HepG2 (cell line): ENCODE measurements around the gene SPTBN2. TPM values are rescaled to one million over a fixed set of nuclear protein-coding genes. Genes with fewer than 3 reads are reported as not detected.

ENCODE experiments used
- ATM ChIP-seq: fragments of 450-650 bp; IDR thresholded peaks from 2 replicates; pipeline ENCODE4 v1.7.1; 2017; ENCODE audit warnings: mild to moderate bottlenecking, borderline replicate concordance
- CBX5 ChIP-seq: sonication (generic); formaldehyde crosslinking; IDR thresholded peaks from 2 replicates; pipeline ENCODE4 v1.4.0; 2020; ENCODE audit warnings: missing genetic modification reagents, borderline replicate concordance
- CENPBD1 ChIP-seq: sonication (generic); formaldehyde crosslinking; IDR thresholded peaks from 2 replicates; pipeline ENCODE4 v1.8.0; 2022; ENCODE audit warnings: missing genetic modification reagents, low read depth, mild to moderate bottlenecking, borderline replicate concordance
- DMAP1 ChIP-seq: IDR thresholded peaks from 2 replicates; pipeline ENCODE4 v1.6.1; 2016
- E2F1 ChIP-seq: sonication (generic); formaldehyde crosslinking; IDR thresholded peaks from 2 replicates; pipeline ENCODE4 v1.5.0; 2020; ENCODE audit warnings: missing genetic modification reagents
- ELK4 ChIP-seq: sonication (generic); formaldehyde crosslinking; IDR thresholded peaks from 2 replicates; pipeline ENCODE4 v1.9.0; 2021; ENCODE audit warnings: missing genetic modification reagents, borderline replicate concordance
- EZH2 ChIP-seq: conservative IDR thresholded peaks from 2 replicates; pipeline ENCODE4 v1.6.1; 2012; ENCODE audit warnings: mild to moderate bottlenecking, low read depth, low read length, moderate library complexity
- FOXC1 ChIP-seq: sonication (generic); formaldehyde crosslinking; IDR thresholded peaks from 2 replicates; pipeline ENCODE4 v1.8.0; 2022; ENCODE audit warnings: mild to moderate bottlenecking, missing genetic modification reagents, borderline replicate concordance
- FOXP1 ChIP-seq, 2 experiments: fragments of 450-650 bp in 1 of 2; IDR thresholded peaks; 2 replicates each; pipeline ENCODE4 v1.6.1; 2017 to 2018; ENCODE audit warnings: antibody characterized with exemption in 1 of 2
- HDAC6 ChIP-seq: fragments of 200-600 bp; sonication (generic); IDR thresholded peaks from 2 replicates; pipeline ENCODE4 v1.7.0; 2017; ENCODE audit warnings: mild to moderate bottlenecking, antibody characterized with exemption, low read length, low read depth
- HMGA1 ChIP-seq: sonication (generic); formaldehyde crosslinking; conservative IDR thresholded peaks from 2 replicates; pipeline ENCODE4 v1.4.0; 2020; ENCODE audit warnings: missing genetic modification reagents
- KDM3A ChIP-seq: IDR thresholded peaks from 2 replicates; pipeline ENCODE4 v1.6.1; 2018; ENCODE audit warnings: low read depth, missing compliant biosample characterization
- KMT2B ChIP-seq: IDR thresholded peaks from 2 replicates; pipeline ENCODE4 v1.6.1; 2016; ENCODE audit warnings: missing genetic modification reagents, missing compliant biosample characterization
- POLR2G ChIP-seq: fragments of 200-400 bp; formaldehyde crosslinking; IDR thresholded peaks from 2 replicates; pipeline ENCODE4 v1.6.1; 2018; ENCODE audit warnings: mild to moderate bottlenecking, low read depth, low read length, moderate library complexity
- PPARG ChIP-seq: conservative IDR thresholded peaks from 2 replicates; pipeline ENCODE4 v1.6.1; 2016; ENCODE audit warnings: missing biosample characterization, missing genetic modification reagents
- RFXANK ChIP-seq: IDR thresholded peaks from 2 replicates; pipeline ENCODE4 v1.6.1; 2016
- SNAPC5 ChIP-seq: sonication (generic); formaldehyde crosslinking; IDR thresholded peaks from 2 replicates; pipeline ENCODE4 v1.8.1; 2023; ENCODE audit warnings: mild to moderate bottlenecking, missing genetic modification reagents, borderline replicate concordance
- SPEN ChIP-seq: sonication (generic); formaldehyde crosslinking; IDR thresholded peaks from 2 replicates; pipeline ENCODE4 v1.5.1; 2020; ENCODE audit warnings: low read depth, mild to moderate bottlenecking, missing genetic modification reagents
- THRA ChIP-seq: sonication (generic); formaldehyde crosslinking; IDR thresholded peaks from 2 replicates; pipeline ENCODE4 v1.4.0; 2020; ENCODE audit warnings: missing genetic modification reagents, borderline replicate concordance
- TIGD3 ChIP-seq: sonication (generic); formaldehyde crosslinking; IDR thresholded peaks from 2 replicates; pipeline ENCODE4 v1.5.1; 2020; ENCODE audit warnings: mild to moderate bottlenecking, missing genetic modification reagents, borderline replicate concordance
- U2AF2 ChIP-seq: fragments of 200-400 bp; formaldehyde crosslinking; IDR thresholded peaks from 2 replicates; pipeline ENCODE4 v1.6.1; 2017; ENCODE audit warnings: low read depth, mild to moderate bottlenecking, low read length
- ZFP90 ChIP-seq: sonication (generic); formaldehyde crosslinking; IDR thresholded peaks from 2 replicates; pipeline ENCODE4 v1.8.0; 2022; ENCODE audit warnings: missing genetic modification reagents, mild to moderate bottlenecking, inconsistent platforms, borderline replicate concordance
- ZKSCAN8 ChIP-seq: IDR thresholded peaks from 2 replicates; pipeline ENCODE4 v1.6.1; 2016; ENCODE audit warnings: borderline replicate concordance, missing genetic modification reagents, missing compliant biosample characterization
- ZNF430 ChIP-seq: sonication (generic); formaldehyde crosslinking; IDR thresholded peaks from 2 replicates; pipeline ENCODE4 v1.9.0; 2021; ENCODE audit warnings: mild to moderate bottlenecking, missing genetic modification reagents
- ZNF451 ChIP-seq: sonication (generic); formaldehyde crosslinking; IDR thresholded peaks from 2 replicates; pipeline ENCODE4 v1.5.0; 2020; ENCODE audit warnings: mild to moderate bottlenecking, missing genetic modification reagents
- ZSCAN12 ChIP-seq: sonication (generic); formaldehyde crosslinking; IDR thresholded peaks from 2 replicates; pipeline ENCODE4 v1.9.0; 2021; ENCODE audit warnings: mild to moderate bottlenecking, missing genetic modification reagents
- polyA plus RNA-seq, 8 experiments: library from polyadenylated mRNA; depleted of rRNA in 3 of 8; stranded (reverse) in 7 of 8; unstranded in 1 of 8; fragments of >200 nt; fragmentation: Illumina TruSeq in 4 of 8; extraction: Trizol in 4 of 8; gene quantifications; 2 replicates each; pipeline versions ENCODE4 v1.2.1 to v1.2.3, GENCODE V29; 2011 to 2016; ENCODE audit warnings: low read depth in 4 of 8, missing spikeins in 1 of 8, mixed read lengths in 1 of 8; ENCODE audit not compliant: insufficient read depth in 1 of 8
- total RNA-seq, 5 experiments: library from RNA; depleted of rRNA; stranded (reverse); fragments of >200 nt; fragmentation: Illumina TruSeq; extraction: Trizol; gene quantifications; 2 replicates each; pipeline ENCODE4 v1.2.3, GENCODE V29; 2016; ENCODE audit warnings: low read depth in 1 of 5

The SPTBN2 gene
- total and polyA plus RNA-seq, 2 of the 13 experiments (the other 11 are each of a cell fraction or from before 2014, with no cell fraction given): 0.65 to 4.0 TPM

GRCh38 chr11:66727282-66728037 is 1.6 kb downstream of the SPTBN2 start (continued):
- no peak for TF ChIP-seq TIGD3 (CRISPR knock-in tag)
- TF ChIP-seq ZFP90 (CRISPR knock-in tag): no peak
- TF ChIP-seq ELK4: no peak
- TF ChIP-seq CENPBD1 (CRISPR knock-in tag): no peak
- no peak for TF ChIP-seq FOXC1
- TF ChIP-seq ATM: no peak
- TF ChIP-seq HDAC6: no peak
- TF ChIP-seq DMAP1: no peak
- no peak for TF ChIP-seq E2F1 (CRISPR knock-in tag)
- no peak for TF ChIP-seq RFXANK (CRISPR knock-in tag)
- no peak for TF ChIP-seq ZSCAN12 (CRISPR knock-in tag)
- TF ChIP-seq ZKSCAN8 (CRISPR knock-in tag): no peak
- TF ChIP-seq KMT2B (CRISPR knock-in tag): no peak
- TF ChIP-seq CBX5: no peak
- no peak for TF ChIP-seq U2AF2
- TF ChIP-seq KDM3A (CRISPR knock-in tag): no peak
- TF ChIP-seq ZNF430 (CRISPR knock-in tag): no peak
- no peak for TF ChIP-seq THRA (CRISPR knock-in tag)
- TF ChIP-seq FOXP1 (IDR thresholded peaks at IDR 0.05): no peak
- no peak for TF ChIP-seq FOXP1 (CRISPR knock-in tag; IDR thresholded peaks at IDR 0.05)
- no peak for TF ChIP-seq PPARG (CRISPR knock-in tag)
- no peak for TF ChIP-seq POLR2G
- TF ChIP-seq ZNF451 (CRISPR knock-in tag): 0 out of 2 replicates have a peak, but pooled peaks have one; percentile 34
- TF ChIP-seq SPEN (CRISPR knock-in tag): no peak
- peak; percentile 94 for TF ChIP-seq EZH2
- TF ChIP-seq SNAPC5 (CRISPR knock-in tag): no peak
- no peak for TF ChIP-seq HMGA1 (CRISPR knock-in tag)
